HepG2 (cell line): ENCODE data around the gene ZNFX1. TPM values are rescaled to one million over a fixed set of nuclear protein-coding genes. Genes with fewer than 3 reads are reported as not detected.

Experiments
- ATAC-seq: fragments of 200-7000 bp; cut with Tn5 transposase; 3 replicates; pipeline ENCODE4 v1.9.1; 2020; ENCODE audit warnings: mild to moderate bottlenecking, moderate library complexity
- BruUV-seq: library from RNA; stranded (reverse); fragments of 400-500 nt; replicated peaks from 2 replicates; lab custom pipeline; 2021; lab: Mats Ljungman, UMichigan
- CTCF ChIA-PET: fragments of 300-600 bp; formaldehyde crosslinking; extraction: SDS; loops from one replicate; lab custom pipeline; 2021; ENCODE audit warnings: low total read pairs, inconsistent platforms, low intra/inter-chr PET ratio; lab: Yijun Ruan, JAX
- POLR2A ChIA-PET: fragments of 350-600 bp; sonication (Branson Sonifier 250); formaldehyde crosslinking; loops from one replicate; lab custom pipeline; 2020; ENCODE audit warnings: antibody characterized with exemption, inconsistent platforms; lab: Yijun Ruan, JAX
- DNase-seq: peaks from one replicate; pipeline ENCODE4 v3.0.0-alpha.2; 2015; ENCODE audit warnings: low spot score
- FAIRE-seq: peaks from 3 replicates; lab custom pipeline; 2011; peaks lifted over from hg19 to GRCh38; lab: Jason Lieb, UNC
- H2AFZ ChIP-seq: one replicate; pipeline ENCODE4 v1.6.1; 2011; ENCODE audit warnings: low read length, inconsistent platforms
- H3K27ac ChIP-seq: fragments of 300-600 bp; 3 replicates; pipeline ENCODE4 v1.8.0; 2011; ENCODE audit warnings: mixed run types, mild to moderate bottlenecking, mixed read lengths, low read length, inconsistent platforms; ENCODE audit not compliant: insufficient read depth; ENCODE audit errors: extremely low read length
- H3K27me3 ChIP-seq, 2 experiments: fragments of 200-600 bp in 1 of 2; 2 replicates in 1 of 2; 3 replicates in 1 of 2; pipeline versions ENCODE4 v1.6.0 to v1.8.0; 2011; ENCODE audit warnings: low read length in 2 of 2, mild to moderate bottlenecking in 2 of 2, moderate library complexity in 2 of 2, inconsistent platforms in 1 of 2; ENCODE audit not compliant: insufficient read depth in 2 of 2, control insufficient read depth in 1 of 2
- H3K36me3 ChIP-seq, 2 experiments: fragments of 200-600 bp in 1 of 2; replicated peaks in 1 of 2; 2 replicates in 1 of 2; 3 replicates in 1 of 2; pipeline versions ENCODE4 v1.5.1 to v1.8.0; 2011; ENCODE audit warnings: low read length in 2 of 2, inconsistent platforms in 1 of 2; ENCODE audit not compliant: insufficient read depth in 2 of 2, control insufficient read depth in 1 of 2
- H3K4me1 ChIP-seq: 2 replicates; pipeline ENCODE4 v1.5.1; 2012; ENCODE audit warnings: low read length, inconsistent platforms; ENCODE audit not compliant: insufficient read depth
- H3K4me2 ChIP-seq: 2 replicates; pipeline ENCODE4 v1.6.0; 2011; ENCODE audit warnings: low read depth, low read length, inconsistent platforms
- H3K4me3 ChIP-seq, 3 experiments: fragments of 200-600 bp in 1 of 3; sonication (generic), shearing (Covaris generic) in 1 of 3; replicated peaks in 1 of 3; 2 replicates each; pipeline ENCODE4 v1.5.1; 2011 to 2016; ENCODE audit warnings: low read length in 3 of 3, inconsistent platforms in 2 of 3, low read depth in 2 of 3, mild to moderate bottlenecking in 2 of 3, control low read depth in 1 of 3, mixed read lengths in 1 of 3; ENCODE audit not compliant: insufficient read depth in 1 of 3
- H3K79me2 ChIP-seq: one replicate; pipeline ENCODE4 v1.6.1; 2011; ENCODE audit warnings: low read length, inconsistent platforms; ENCODE audit not compliant: insufficient read depth
- H3K9ac ChIP-seq: 2 replicates; pipeline ENCODE4 v1.6.0; 2011; ENCODE audit warnings: mild to moderate bottlenecking, low read depth, low read length, inconsistent platforms; ENCODE audit not compliant: insufficient read depth
- H3K9me3 ChIP-seq: 2 replicates; pipeline ENCODE4 v1.5.1; 2012; ENCODE audit warnings: mild to moderate bottlenecking, low read length
- H4K20me1 ChIP-seq: 2 replicates; pipeline ENCODE4 v1.6.0; 2011; ENCODE audit warnings: inconsistent platforms, mild to moderate bottlenecking, low read length, moderate library complexity; ENCODE audit not compliant: insufficient read depth
- TEAD3 ChIP-seq: optimal IDR thresholded peaks from 2 replicates; pipeline ENCODE3; 2016; ENCODE audit warnings: borderline replicate concordance
- ZFY ChIP-seq: sonication (generic); formaldehyde crosslinking; IDR thresholded peaks from 2 replicates; pipeline ENCODE4 v1.4.0; 2020; ENCODE audit warnings: missing genetic modification reagents
- WGBS: methylation state at CpG from one replicate; pipeline ENCODE4 v1.1.6; 2017; ENCODE audit warnings: low lambda C conversion rate; 5-methylcytosine and 5-hydroxymethylcytosine counted together
- in situ Hi-C: cut with HindIII; loops from 2 replicates; pipeline ENCODE4 v1.10.0; 2017; ENCODE audit warnings: low pct_unique_long_range_greater_than_20kb; ENCODE audit not compliant: extremely low pct_ligation_motif_present
- intact Hi-C: fragments of 100-400 bp; cut with micrococcal nuclease; formaldehyde crosslinking; loops from one replicate; pipeline ENCODE4 v1.10.0; 2022; ENCODE audit not compliant: unreplicated experiment
- polyA plus RNA-seq, 8 experiments: library from polyadenylated mRNA; depleted of rRNA in 3 of 8; stranded (reverse) in 7 of 8; unstranded in 1 of 8; fragments of >200 nt; fragmentation: Illumina TruSeq in 4 of 8; extraction: Trizol in 4 of 8; gene quantifications; 2 replicates each; pipeline versions ENCODE4 v1.2.1 to v1.2.3, GENCODE V29; 2011 to 2016; ENCODE audit warnings: low read depth in 4 of 8, missing spikeins in 1 of 8, mixed read lengths in 1 of 8; ENCODE audit not compliant: insufficient read depth in 1 of 8
- total RNA-seq, 5 experiments: library from RNA; depleted of rRNA; stranded (reverse); fragments of >200 nt; fragmentation: Illumina TruSeq; extraction: Trizol; gene quantifications; 2 replicates each; pipeline ENCODE4 v1.2.3, GENCODE V29; 2016; ENCODE audit warnings: low read depth in 1 of 5
- TF ChIP-seq, protein P1 (sequence below): sonication (generic); formaldehyde crosslinking; IDR thresholded peaks from 2 replicates; pipeline ENCODE4 v1.4.0; 2020; ENCODE audit warnings: mild to moderate bottlenecking, missing genetic modification reagents
- TF ChIP-seq, protein P2 (sequence below): IDR thresholded peaks from 2 replicates; pipeline ENCODE4 v1.6.1; 2016; ENCODE audit warnings: low read depth

The ZNFX1 gene
- total and polyA plus RNA-seq, 2 of the 13 experiments (the other 11 are each of a cell fraction or from before 2014, with no cell fraction given), result 2.9 to 11.1 TPM

DNA sequence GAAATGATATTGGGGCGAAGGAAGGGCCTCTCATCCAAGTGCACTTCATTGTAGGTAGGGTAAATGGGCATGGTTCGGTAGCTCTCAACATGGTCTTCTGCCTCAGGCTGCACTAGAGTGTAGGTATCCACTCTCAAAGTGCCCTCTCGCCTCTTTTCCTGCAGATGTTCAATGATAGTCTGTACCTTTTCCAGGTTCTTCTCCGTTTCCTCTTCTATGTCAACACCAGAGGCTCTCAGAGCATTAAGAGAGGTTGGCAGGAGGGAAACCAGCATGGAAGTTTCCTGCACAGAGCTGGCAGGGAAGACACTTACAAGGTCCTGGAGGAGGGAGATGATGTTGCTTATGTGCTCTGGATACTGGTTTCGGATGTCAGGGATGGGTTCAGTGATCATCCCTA lies 7.1 kb downstream of the ZNFX1 start (continued):
- TF ChIP-seq, protein P1, sequence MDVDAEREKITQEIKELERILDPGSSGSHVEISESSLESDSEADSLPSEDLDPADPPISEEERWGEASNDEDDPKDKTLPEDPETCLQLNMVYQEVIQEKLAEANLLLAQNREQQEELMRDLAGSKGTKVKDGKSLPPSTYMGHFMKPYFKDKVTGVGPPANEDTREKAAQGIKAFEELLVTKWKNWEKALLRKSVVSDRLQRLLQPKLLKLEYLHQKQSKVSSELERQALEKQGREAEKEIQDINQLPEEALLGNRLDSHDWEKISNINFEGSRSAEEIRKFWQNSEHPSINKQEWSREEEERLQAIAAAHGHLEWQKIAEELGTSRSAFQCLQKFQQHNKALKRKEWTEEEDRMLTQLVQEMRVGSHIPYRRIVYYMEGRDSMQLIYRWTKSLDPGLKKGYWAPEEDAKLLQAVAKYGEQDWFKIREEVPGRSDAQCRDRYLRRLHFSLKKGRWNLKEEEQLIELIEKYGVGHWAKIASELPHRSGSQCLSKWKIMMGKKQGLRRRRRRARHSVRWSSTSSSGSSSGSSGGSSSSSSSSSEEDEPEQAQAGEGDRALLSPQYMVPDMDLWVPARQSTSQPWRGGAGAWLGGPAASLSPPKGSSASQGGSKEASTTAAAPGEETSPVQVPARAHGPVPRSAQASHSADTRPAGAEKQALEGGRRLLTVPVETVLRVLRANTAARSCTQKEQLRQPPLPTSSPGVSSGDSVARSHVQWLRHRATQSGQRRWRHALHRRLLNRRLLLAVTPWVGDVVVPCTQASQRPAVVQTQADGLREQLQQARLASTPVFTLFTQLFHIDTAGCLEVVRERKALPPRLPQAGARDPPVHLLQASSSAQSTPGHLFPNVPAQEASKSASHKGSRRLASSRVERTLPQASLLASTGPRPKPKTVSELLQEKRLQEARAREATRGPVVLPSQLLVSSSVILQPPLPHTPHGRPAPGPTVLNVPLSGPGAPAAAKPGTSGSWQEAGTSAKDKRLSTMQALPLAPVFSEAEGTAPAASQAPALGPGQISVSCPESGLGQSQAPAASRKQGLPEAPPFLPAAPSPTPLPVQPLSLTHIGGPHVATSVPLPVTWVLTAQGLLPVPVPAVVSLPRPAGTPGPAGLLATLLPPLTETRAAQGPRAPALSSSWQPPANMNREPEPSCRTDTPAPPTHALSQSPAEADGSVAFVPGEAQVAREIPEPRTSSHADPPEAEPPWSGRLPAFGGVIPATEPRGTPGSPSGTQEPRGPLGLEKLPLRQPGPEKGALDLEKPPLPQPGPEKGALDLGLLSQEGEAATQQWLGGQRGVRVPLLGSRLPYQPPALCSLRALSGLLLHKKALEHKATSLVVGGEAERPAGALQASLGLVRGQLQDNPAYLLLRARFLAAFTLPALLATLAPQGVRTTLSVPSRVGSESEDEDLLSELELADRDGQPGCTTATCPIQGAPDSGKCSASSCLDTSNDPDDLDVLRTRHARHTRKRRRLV (CRISPR knock-in tag), result no peak

DNA sequence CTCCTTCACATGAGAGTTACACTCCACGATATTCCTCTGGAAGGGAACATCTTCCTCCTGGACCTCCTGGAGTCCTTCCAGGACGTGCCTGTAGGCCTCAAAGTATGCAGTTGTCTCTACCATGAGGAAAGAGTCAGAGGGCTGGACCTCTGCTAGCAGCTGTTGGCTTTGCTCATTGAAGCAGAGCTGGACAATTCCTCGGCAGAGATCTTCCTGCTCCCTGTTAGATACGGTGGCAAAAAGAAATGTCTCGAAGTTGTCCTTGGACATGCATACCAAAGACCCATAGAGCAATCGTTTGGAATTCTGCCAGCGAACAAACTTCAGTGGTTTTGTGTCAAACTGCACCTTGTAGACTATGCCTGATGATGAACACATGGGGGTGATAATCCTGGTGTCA lies 7.7 kb downstream of the ZNFX1 start:
- peaks cover 50% of the 10 kb centered on the region for H3K4me1 ChIP-seq
- no peak for DNase-seq
- TF ChIP-seq ZFY (CRISPR knock-in tag) (0 out of 2 replicates have a peak, but pooled peaks have one; percentile 16), TEAD3 (CRISPR knock-in tag) (peak; percentile 23)
- TF ChIP-seq, protein P2, sequence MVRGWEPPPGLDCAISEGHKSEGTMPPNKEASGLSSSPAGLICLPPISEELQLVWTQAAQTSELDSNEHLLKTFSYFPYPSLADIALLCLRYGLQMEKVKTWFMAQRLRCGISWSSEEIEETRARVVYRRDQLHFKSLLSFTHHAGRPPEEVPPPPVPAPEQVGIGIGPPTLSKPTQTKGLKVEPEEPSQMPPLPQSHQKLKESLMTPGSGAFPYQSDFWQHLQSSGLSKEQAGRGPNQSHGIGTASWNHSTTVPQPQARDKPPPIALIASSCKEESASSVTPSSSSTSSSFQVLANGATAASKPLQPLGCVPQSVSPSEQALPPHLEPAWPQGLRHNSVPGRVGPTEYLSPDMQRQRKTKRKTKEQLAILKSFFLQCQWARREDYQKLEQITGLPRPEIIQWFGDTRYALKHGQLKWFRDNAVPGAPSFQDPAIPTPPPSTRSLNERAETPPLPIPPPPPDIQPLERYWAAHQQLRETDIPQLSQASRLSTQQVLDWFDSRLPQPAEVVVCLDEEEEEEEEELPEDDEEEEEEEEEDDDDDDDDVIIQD (CRISPR knock-in tag), result no peak
- TF ChIP-seq, all 625 proteins: peak for 2
- ATAC-seq, result peak; percentile 48
- Histone ChIP-seq H3K9me3 (no peaks in the 10 kb centered on the region), H4K20me1 (peaks cover 17% of the 10 kb centered on the region), H3K4me2 (no peak overlapping the region), H3K4me3 (no peak overlapping the region), H3K27ac (no peak overlapping the region), H3K27me3 (no peaks in the 10 kb centered on the region), H3K9ac (no peak overlapping the region), H2AFZ (no peak overlapping the region), H3K36me3 (peaks cover 28 to 66% of the 10 kb centered on the region in 2 experiments), H3K79me2 (peaks cover 53% of the 10 kb centered on the region)
- in situ Hi-C loops (no loop called here), intact Hi-C loops (no loop called here)
- ChIA-PET CTCF (no interaction called here), POLR2A (interaction anchor here (1.7 kb wide), 1 partner anchor 8 kb away, joined by 4 read pairs; the partner anchor contains the start of gene ZNFX1)
- WGBS, result 93% methylated on average over 7 of the region's 7 CpGs
- no TSS peak for BruUV-seq
- no peak for FAIRE-seq
